Regular cardiac myocyte (primary cell): ENCODE results near the gene CCL18. TPM values are rescaled to one million over a fixed set of nuclear protein-coding genes. Genes with fewer than 3 reads are reported as not detected.

ENCODE experiments used
- total RNA-seq: library from RNA; depleted of rRNA; stranded (reverse); fragments of >200 nt; gene quantifications from 2 replicates; pipeline ENCODE4 v1.2.3, GENCODE V29; 2014

CCL18 gene
- total RNA-seq: not detected in 2 replicates

GRCh38 chr17:36063786-36064541 is at the start of gene CCL18:
Gene CCL18, plus strand, starts transcription at chr17:36064272. Its CDS starts 71 bp downstream, at chr17:36064343.

GRCh38 chr17:36017799-36018198 is 46.3 kb upstream of the CCL18 start, which contains the start of gene CCL23:
Gene CCL23, minus strand, starts transcription at chr17:36017972. Its CDS starts 75 bp downstream, at chr17:36017897.

GRCh38 chr17:36089888-36090836 is 26.1 kb downstream of the CCL18 start, which contains the start of gene CCL3:
Gene CCL3, minus strand, starts transcription at chr17:36090143. Its CDS starts 85 bp downstream, at chr17:36090058.

GRCh38 chr17:36103401-36103975 is 39.4 kb downstream of the CCL18 start, which contains the start of gene CCL4:
Gene CCL4, plus strand, starts transcription at chr17:36103827. Its CDS starts 79 bp downstream, at chr17:36103906.

Other genes starting within 250 kb of the CCL18 start
- not detected in 2 replicates for gene HEATR9, start 195.4 kb upstream of the CCL18 start, total RNA-seq
- gene CCL5, start 183.9 kb upstream of the CCL18 start, total RNA-seq: 0.28 TPM in 1 of 2 replicates, not detected in the other
- 0.28 and 1.3 TPM in 2 replicates for gene RDM1, start 133.5 kb upstream of the CCL18 start, total RNA-seq
- gene LYZL6, start 120.6 kb upstream of the CCL18 start, total RNA-seq: not detected in 2 replicates
- gene CCL16, start 82.8 kb upstream of the CCL18 start, total RNA-seq: not detected in 2 replicates
- not detected in 2 replicates for gene CCL14, start 77.5 kb upstream of the CCL18 start, total RNA-seq
- not detected in 2 replicates for gene CCL15, start 62.7 kb upstream of the CCL18 start, total RNA-seq
- not detected in 2 replicates for gene CCL23, start 46.3 kb upstream of the CCL18 start, total RNA-seq
- 0.56 TPM in 1 of 2 replicates, not detected in the other for gene CCL3, start 25.9 kb downstream of the CCL18 start, total RNA-seq
- not detected in 2 replicates for gene CCL4, start 39.6 kb downstream of the CCL18 start, total RNA-seq
- gene TBC1D3B, start 112.4 kb downstream of the CCL18 start, total RNA-seq: 0.56 TPM in 1 of 2 replicates, not detected in the other
- gene CCL3L1, start 132.5 kb downstream of the CCL18 start, total RNA-seq: not detected in 2 replicates
- gene CCL4L2, start 146.8 kb downstream of the CCL18 start, total RNA-seq: 0.56 TPM in 1 of 2 replicates, not detected in the other
- gene TBC1D3I, start 200.3 kb downstream of the CCL18 start, total RNA-seq: under 0.01 TPM in 1 of 2 replicates, not detected in the other